HT-29 (cell line): ENCODE measurements around the gene RGN. TPM values are rescaled to one million over a fixed set of nuclear protein-coding genes. Genes with fewer than 3 reads are reported as not detected.
A peak's percentile ranks its signal among the peaks of the same experiment; 100 is the strongest.
"Not testable (repeated sequence)": the region's sequence is repeated elsewhere in the genome, so short reads cannot be mapped to it uniquely, and the experiment has no call there.

Experiments
- DNase-seq: peaks from one replicate; pipeline ENCODE4 v3.0.0-alpha.2; 2015; ENCODE audit warnings: low spot score
- total RNA-seq: library from RNA; depleted of rRNA; stranded (reverse); fragments of >200 nt; shearing (Covaris generic); gene quantifications from 2 replicates; pipeline ENCODE4 v1.2.3, GENCODE V29; 2014; rRNA removed

RGN gene
- total RNA-seq: 0.05 TPM in 2 replicates

DNA sequence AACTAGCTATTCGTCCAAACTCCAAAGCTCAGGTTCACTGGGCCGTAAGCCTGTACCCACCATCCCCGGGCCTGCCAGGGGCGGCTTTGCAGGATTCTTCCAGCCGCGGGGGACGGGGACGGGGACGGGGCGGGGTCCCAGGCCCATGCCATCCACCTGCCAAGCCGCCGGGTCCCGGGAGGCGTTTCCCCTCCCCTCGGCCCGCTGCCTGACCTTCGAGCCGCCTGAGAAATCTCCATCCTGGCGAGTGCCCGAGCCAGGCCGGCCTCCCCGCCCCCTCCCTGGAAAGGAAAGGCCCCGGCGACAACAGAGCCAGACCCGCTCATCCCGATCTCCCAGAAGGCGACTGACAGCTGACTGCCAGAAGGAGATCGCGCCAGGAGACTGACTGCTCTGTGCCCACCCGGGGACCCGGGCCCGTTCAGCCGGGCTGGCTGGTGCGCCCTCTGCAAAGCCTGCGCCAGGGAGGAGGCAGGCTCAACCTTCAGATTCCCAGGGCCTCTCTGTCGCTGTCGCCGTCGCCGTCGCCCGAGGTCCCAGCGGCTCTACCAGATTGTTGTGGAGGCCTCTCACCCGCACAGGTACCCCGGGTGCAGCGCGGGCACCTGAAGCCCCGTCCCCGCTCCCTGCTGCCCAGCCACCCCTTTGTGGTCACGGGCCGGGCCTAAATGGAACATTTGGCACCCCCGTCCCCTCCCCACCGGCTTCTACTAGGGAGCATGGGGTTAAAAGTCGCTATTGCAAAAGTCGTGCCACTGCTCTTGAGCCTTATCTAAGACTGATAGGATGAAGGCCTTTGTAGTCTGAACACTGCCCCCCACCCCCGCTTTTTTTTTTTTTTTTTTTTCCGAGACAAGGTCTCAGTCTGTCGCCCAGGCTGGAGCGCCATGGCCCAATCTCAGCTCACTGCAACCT lies at the start of gene RGN:
TSS of gene RGN (plus strand) at position 315 of the 915 bp plus-strand sequence. CDS start 2,702 bp downstream, outside the sequence.
- DNase-seq: no peak

DNA sequence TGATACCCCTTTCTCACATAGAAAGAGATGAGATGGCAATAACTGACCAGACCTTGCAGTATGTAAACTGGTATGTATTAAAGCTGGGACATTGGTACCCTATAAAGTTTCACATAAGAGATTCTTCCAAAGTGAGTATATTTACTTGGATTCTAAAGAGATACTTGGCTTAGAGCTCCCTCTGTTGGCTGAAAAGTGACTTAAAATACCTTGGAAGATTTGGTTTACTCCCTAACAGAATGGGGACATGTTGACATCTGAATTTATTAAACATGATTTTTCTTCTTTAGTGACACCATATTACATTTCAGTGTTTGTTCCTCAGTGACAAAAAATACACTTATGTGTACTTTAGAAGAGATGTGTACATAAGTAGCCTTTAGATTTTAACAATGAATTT lies 47.9 kb upstream of the RGN start:
- peak; percentile 83 for DNase-seq

DNA sequence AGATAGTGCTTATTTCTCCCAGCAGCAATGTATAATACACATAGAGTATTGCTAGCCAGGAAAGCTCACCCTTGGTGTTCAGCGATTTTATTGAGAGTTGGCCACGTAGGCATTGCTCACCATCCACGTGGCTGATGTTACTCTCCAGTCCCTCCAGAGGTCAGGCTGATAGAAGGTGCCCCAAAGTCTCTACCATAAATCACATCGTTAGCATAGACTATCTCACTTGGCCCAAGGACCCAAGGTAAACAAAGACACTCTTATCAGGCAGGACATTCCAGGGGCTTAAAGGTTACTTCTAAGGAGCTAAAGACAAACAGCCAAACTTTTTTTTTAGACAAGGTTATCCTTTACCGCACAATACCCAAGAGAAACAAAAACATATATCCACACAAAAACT lies 30.3 kb upstream of the RGN start:
- no peak for DNase-seq

DNA sequence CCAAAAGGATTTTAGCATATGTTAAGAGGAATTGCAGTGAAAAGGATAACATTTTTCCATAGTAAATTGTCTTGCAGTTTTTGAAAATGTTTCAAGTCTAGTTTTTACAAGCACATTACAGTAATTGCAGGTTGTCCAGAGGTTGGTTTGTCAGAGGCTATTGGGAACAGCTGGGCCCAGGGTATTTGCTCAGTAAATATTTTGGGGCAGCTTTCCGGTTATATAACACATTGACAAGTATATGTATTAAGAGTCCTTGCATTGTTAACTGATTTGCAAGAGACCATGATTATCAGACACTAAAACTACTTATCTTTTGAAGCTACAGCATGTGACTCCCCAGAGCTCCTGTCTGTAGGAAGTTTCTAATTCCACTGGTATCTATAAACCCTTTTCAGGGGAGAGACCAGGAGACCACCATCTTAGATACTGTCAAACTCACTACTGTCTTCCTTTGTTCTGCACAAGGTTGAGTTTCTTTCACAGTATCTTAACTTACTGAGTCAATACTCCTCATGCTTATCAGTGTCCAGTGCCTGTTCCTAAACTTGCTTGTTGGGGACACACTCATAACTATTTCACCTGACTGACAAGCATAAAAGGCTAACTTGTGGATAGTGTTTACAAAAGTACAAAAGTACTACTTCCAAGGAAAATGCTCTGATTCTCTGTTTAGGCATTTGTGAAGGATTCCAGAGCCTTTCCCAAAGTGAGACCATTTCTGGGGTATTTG lies 18.9 kb upstream of the RGN start:
- no peak for DNase-seq

DNA sequence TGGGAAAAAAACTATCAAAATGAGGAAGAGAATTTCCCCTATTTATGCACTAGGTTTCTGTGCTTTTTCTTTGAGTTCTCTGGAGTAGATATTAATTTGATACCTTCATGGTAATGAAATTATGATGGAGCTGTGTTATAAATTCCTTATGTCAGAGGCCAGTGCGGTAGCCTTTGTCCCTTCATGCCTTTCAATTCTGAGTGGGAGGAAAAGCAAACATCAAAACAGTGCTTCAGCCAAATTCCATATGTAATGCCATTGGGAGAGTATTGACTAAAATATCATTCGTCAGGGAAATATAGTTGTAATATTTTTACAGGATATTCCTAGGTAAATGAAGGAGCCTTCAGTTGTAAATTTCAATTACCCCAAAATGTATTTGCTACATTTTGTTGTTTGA lies 17.5 kb upstream of the RGN start:
- DNase-seq: no peak

DNA sequence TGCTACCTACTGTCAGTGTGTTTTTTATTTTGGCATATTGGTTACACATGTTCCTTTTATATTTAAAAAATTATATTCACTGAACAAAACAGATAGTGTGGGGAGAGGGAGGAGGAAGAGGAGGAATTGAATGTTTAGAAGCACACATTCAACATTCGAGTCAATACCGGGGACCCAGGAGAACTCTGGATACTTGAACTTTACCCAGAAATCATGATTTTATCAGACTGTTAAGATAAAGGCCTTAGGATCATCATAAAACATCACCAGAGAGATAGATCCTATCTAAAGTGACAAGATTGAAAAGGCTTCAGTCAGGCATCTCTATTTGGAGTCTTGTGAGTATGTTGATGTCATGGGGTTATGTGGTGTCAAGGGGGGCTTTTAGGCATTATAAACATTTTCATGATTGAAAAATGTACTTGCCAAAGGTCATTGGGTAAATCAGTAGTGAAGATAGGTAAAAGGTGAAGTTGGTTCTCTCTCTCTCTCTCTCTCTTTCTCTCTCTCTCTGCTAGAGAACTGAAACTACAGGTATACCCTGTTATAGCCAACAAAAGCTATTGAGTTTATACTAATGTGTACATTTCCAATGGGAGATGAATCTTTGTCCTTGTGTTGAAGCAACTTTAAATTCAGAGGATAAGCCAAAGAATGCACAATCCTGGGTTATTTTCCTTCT lies 16.9 kb upstream of the RGN start:
- no peak for DNase-seq

DNA sequence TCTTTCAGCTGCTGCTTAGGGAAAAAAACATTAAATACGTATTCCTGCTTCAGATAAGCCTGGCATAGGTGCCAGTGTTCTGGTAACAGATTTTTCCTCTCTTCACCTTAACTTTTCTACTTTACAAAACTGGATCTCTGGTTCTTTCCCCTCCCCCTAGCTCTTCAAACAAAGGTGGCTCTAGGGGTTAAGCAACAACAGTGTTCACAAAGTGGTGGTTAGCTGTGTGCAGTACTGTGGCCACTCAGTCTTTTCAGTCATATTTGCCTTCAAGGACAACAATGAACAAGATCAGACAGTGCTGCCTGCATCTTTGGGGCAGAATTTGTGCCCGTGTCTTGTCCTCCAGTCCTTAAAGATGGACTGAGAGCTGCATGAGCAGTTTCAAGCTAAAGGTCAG lies 15.1 kb upstream of the RGN start:
- no peak for DNase-seq

DNA sequence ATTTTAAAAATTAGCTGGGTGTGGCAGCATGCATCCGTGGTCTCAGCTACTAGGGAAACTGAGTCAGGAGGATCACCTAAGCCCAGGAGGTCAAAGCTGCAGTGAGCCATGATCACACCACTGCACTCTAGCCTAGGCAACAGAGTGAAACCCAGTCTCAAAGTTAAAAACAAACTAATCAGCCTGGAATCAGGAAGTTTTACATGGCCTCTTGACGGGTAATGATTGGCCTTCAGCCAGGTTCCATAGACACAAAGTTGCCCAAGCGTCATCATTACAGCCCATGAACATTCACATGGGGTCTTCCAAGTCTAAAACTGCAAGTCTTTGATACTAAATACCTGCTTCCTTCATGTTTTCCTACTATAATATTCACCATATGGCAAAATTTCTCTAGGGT lies 10.0 kb upstream of the RGN start:
- no peak for DNase-seq

DNA sequence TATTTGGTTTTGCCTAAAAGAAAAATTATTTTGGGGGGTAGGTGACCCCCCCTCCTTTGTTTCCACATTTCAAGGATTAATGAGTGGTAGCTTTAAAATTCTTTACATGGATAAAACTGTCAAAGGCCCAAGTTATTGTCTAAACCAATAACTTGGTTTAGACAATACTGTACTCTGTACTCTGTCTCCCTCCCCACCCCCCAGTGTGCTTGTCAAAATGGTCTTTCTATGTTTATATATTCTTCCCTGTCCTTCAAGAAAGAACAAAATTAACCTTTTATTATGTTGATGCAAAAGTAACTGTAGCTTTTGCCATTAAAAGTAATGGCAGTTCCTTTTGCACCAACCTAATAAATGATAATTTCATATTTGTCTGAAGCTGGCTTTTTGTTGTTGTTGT lies 9.5 kb upstream of the RGN start:
- no peak for DNase-seq

DNA sequence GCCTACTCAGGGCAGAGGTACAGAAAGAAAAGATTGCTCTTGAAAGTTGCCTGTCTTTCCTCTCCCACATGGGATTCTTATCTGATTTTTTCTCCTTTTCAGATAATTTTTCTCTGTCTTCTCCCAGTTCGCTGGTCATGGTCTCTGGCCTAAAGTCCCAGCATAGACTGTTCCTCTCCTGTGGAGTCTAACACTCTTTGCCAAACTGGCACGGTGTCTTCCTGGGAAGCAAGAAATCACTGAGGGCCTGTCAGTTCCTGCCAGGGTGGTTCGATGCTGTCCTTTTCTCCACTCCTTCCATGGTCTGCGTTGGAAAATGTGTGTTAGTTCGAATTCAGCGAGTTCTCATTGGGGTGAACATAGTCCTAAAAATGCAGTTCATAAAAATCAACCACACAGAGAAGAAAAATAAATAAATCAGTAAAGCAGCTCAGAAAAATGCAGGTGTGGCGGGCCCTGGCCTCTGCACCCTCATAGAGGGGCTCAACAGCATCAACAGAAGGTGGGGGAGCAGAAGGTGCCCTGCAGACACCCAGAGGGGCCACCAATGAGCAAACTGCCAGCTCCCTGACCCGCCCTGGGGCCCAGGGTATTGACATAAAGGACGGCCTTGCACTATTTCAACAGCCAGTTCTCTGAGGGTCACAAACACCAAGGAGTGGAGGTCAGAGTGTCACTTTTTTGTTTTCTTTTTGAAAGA lies 2.1 kb downstream of the RGN start:
- peak; percentile 4 for DNase-seq

DNA sequence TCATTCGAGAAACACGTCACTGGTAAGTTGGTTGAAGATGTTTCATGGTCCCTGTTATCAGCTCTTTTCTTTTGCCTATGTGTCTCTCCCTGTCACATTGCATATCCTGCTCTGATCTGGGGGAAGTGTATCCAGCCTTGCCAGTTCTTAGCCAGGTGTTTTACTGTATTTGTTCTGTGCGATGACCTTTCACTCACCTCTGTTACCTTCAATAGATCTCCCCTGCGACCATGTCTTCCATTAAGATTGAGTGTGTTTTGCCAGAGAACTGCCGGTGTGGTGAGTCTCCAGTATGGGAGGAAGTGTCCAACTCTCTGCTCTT lies 2.6 kb downstream of the RGN start:
- no peak for DNase-seq

DNA sequence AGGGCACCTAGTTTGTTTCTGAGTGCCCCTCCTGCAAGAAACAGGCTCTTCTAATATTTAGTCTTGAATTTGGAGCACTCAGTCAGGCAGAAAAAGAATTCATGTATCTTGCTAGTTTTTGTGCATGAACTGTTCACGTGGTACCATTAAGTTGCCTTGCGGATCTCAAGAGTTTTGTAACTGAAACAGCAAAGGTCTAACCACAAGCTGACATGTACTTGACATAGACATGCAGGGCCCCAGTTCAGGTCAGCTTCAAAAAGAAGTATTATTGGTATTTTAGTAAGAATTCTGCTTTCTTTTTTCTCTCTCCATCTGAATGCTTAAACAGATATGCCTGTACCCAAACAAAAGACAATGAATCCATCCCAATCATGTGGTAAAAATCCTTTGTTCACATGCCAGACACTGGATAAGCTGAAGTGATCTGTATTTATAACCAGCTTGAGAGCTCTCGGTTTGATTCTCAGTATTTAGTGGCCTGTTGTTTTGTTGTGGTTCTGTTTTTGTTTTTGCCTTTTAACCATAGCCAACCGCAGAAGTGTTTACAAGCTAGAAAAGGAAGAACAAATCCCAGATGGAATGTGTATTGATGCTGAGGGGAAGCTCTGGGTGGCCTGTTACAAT lies 13.0 kb downstream of the RGN start:
- no peak for DNase-seq

DNA sequence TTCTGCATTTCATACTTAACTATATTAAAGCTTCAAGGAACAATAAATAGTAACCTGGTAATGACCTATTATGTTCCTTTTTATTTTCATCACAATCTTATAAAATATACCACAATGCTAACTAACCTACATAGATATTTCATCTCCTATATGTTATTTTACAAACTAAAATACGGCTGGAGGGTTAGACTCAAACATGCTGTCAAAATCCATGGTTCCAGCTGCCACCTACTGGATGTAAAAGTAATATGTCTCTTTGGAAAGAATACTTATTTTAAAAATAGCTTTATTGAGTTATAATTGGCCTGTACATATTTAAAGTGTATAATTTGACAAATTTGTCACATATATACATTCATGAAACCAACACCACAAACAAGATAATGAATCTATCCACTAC lies 15.0 kb downstream of the RGN start:
- DNase-seq: peak; percentile 52

DNA sequence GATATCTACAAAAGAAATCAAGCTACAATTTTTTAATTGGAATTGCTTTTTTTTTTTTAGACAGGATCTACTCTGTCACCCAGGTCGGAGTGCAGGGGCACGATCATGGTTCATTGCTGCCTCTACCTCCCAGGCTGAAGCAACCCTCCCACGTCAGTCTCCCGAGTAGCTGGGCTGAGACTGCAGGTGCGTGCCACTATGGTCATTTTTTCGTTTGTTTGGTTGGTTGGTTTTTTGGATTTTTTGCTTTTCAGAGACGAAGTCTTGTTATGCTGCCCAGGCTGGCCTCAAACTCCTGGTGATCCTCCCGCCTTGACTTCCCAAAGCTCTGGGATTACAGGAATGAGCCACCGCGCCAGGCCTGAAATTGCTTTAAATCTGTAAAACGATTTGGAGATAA lies 15.6 kb downstream of the RGN start:
- DNase-seq: no peak

DNA sequence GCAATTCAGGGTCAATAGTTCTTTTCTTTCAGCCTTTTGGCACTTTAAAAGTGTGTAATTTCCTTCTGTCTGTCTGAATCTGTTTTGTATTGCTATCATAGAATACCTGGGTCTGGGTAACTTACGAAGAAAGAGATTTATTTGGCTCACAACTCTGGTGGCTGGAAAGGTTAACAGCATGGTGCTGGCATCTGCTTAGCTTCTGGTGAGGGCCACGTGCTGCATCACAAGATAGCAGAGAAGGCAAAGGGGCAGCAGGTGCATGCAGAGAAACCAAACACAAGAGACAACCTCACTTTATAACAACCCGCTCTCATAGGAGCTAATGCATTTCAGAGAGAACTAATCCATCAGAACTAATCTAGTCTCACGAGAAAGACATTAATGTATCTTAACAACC lies 18.8 kb downstream of the RGN start:
- no peak for DNase-seq

DNA sequence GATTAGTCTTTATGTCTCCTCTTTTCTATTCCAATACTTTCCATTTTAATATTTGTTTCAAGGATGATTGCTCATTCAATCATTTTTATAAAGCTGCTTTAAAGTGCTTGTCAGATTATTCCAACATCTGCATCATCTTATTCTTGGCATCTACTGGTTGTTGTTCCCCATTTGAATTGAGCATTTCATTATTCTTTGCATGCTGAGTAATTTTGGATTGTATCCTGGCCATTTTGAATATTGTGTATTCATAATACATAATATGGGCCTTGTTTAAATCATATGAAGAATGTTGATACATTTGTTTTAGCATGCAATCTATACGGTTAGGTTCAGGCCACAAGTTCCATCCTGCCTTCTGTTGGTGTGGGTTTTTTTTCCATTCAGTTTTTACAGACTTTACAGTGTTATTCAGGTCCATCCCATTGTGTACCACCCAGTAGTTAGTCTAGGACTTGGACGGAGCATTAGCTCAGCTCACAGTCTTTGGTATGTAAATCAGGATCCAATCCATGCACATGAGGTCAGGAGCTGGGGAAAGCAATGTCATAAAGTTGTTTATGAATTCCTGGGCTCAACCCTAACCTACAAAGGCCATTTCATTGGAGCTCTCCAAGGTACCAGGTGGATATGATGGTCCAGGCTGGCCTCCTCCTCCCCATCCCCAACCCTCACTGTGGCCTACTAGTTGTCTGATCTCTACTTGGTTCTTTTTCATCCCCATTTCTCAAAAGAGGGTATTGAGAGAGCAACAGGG lies 20.3 kb downstream of the RGN start:
- no peak for DNase-seq

DNA sequence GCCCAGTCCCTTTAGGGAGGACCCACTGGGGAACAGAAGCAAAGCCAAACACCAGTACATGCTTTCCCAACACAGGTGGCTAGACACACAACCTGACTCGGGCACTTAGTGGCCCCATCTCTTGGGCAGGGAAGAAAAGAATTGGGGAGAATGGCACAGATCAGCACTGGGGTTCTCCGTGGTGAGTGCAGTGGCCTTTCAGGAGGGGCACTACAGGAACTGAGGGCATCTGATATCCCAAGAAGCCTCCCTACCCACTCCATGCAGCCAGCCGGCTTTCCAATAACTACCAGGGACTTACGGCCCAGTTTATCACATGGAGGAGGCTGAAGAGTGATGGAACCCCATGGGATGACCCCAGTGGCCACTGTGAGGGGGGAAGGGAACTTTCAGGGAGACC lies 23.0 kb downstream of the RGN start:
- DNase-seq: no peak

DNA sequence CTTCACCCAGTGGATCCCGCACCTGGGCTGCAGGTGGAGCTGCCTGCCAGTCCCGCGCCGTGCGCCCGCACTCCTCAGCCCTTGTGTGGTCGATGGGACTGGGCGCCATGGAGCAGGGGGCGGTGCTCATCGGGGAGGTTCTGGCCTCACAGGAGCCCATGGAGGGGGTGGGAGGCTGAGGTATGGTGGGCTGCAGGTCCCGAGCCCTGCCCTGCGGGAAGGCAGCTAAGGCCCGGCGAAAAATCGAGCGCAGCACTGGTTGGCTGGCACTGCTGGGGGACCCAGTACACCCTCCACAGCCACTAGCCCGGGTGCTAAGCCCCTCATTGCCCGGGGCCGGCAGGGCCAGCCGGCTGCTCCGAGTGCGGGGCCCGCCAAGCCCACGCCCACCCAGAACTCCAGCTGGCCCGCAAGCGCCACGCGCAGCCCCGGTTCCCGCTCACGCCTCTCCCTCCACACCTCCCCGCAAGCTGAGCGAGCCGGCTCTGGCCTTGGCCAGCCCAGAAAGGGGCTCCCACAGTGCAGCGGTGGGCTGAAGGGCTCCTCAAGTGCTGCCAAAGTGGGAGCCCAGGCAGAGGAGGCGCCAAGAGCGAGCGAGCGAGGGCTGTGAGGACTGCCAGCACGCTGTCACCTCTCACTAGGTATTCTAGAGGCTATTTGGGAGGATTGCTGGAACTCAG lies 32.8 kb downstream of the RGN start:
- not testable (repeated sequence) for DNase-seq

DNA sequence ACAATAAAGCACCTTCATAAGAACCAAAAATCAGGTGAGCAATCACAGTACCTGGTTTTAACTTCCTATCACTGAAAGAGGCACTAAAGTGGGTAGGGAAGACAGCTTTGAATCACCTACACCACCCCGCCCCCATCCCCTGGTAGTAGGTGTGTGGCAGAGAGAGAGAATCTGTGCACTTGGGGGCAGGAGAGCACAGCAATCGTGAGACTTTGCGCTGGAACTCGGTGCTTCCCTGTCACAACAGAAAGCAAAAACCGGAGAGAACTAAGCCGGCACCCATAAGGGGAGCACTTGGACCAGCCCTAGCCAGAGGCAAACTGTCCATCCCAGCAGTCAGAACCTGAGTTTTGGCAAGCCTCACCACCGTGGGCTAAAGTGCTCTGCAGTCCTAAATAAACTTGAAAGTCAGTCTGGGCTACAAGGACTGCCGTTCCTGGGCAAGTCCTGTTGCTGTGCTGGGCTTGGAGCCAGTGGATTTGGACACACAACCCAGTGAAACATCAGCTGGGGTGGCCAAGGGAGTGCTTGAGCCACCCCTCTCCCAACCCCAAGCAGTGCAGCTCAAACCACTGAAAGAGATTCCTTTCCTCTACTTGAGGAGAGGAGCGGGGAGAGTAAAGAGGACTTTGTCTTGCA lies 34.2 kb downstream of the RGN start:
- DNase-seq: no peak
